SK-N-SH (cell line): ENCODE data around the gene HIPK4. TPM values are rescaled to one million over a fixed set of nuclear protein-coding genes. Genes with fewer than 3 reads are reported as not detected.
A peak's percentile ranks its signal among the peaks of the same experiment; 100 is the strongest.

Source experiments
- CTCF ChIA-PET: fragments of 300-600, 350-600 bp; formaldehyde crosslinking; extraction: SDS; loops from one replicate; lab custom pipeline; 2021; lab: Yijun Ruan, JAX
- POLR2A ChIA-PET: fragments of 350-600 bp; sonication (Branson Sonifier 250); formaldehyde crosslinking; extraction: SDS; loops from one replicate; lab custom pipeline; 2020; ENCODE audit warnings: antibody characterized with exemption, inconsistent platforms; lab: Yijun Ruan, JAX
- DNase-seq: peaks from one replicate; pipeline ENCODE4 v3.0.0; 2012
- H2AFZ ChIP-seq: fragments of 200-600 bp; sonication (generic); 2 replicates; pipeline ENCODE4 v1.8.1; 2016; ENCODE audit warnings: antibody characterized with exemption, mild to moderate bottlenecking, low read depth
- H3F3A ChIP-seq: fragments of 200-600 bp; sonication (generic); replicated peaks from 2 replicates; pipeline ENCODE3; 2016; ENCODE audit warnings: antibody characterized with exemption, mild to moderate bottlenecking; ENCODE audit not compliant: insufficient read depth
- H3K27ac ChIP-seq, 2 experiments: fragments of 200-500 bp in 1 of 2; fragments of 200-600 bp in 1 of 2; sonication (Bioruptor generic) in 1 of 2; sonication (generic), shearing (Covaris generic) in 1 of 2; 2 replicates each; pipeline versions ENCODE4 v1.5.1 to v1.6.1; 2014 to 2016; ENCODE audit warnings: low read depth in 2 of 2, inconsistent platforms in 1 of 2, low read length in 1 of 2, mild to moderate bottlenecking in 1 of 2, mixed read lengths in 1 of 2
- H3K27me3 ChIP-seq: fragments of 200-600 bp; sonication (generic), shearing (Covaris generic); 2 replicates; pipeline ENCODE4 v1.6.1; 2016; ENCODE audit warnings: mixed run types; ENCODE audit not compliant: insufficient read depth
- H3K36me3 ChIP-seq, 2 experiments: fragments of 200-500 bp in 1 of 2; fragments of 200-600 bp in 1 of 2; sonication (Bioruptor generic) in 1 of 2; sonication (generic) in 1 of 2; replicated peaks in 1 of 2; 2 replicates each; pipeline versions ENCODE3 to v1.5.1; 2014 to 2016; ENCODE audit warnings: low read length in 1 of 2, mild to moderate bottlenecking in 1 of 2; ENCODE audit not compliant: insufficient read depth in 2 of 2, control insufficient read depth in 1 of 2
- H3K4me1 ChIP-seq, 2 experiments: fragments of 200-500 bp in 1 of 2; fragments of 200-600 bp in 1 of 2; sonication (Bioruptor generic) in 1 of 2; sonication (generic), shearing (Covaris generic) in 1 of 2; 2 replicates each; pipeline versions ENCODE4 v1.5.1 to v1.6.1; 2014 to 2016; ENCODE audit warnings: low read depth in 1 of 2, low read length in 1 of 2, mixed run types in 1 of 2; ENCODE audit not compliant: insufficient read depth in 2 of 2, control insufficient read depth in 1 of 2
- H3K4me2 ChIP-seq: fragments of 200-600 bp; sonication (generic), shearing (Covaris generic); 2 replicates; pipeline ENCODE4 v1.6.1; 2017; ENCODE audit warnings: mixed run types
- H3K4me3 ChIP-seq, 2 experiments: fragments of 200-500 bp in 1 of 2; fragments of 200-600 bp in 1 of 2; sonication (Bioruptor generic) in 1 of 2; sonication (generic), shearing (Covaris generic) in 1 of 2; 2 replicates each; pipeline versions ENCODE4 v1.5.1 to v1.8.1; 2014 to 2016; ENCODE audit warnings: low read depth in 2 of 2, inconsistent platforms in 1 of 2, low read length in 1 of 2, mild to moderate bottlenecking in 1 of 2, mixed read lengths in 1 of 2, moderate library complexity in 1 of 2
- H3K79me2 ChIP-seq: fragments of 200-600 bp; sonication (generic); 2 replicates; pipeline ENCODE4 v1.8.1; 2017; ENCODE audit warnings: mild to moderate bottlenecking; ENCODE audit not compliant: insufficient read depth
- H3K9ac ChIP-seq: fragments of 200-600 bp; sonication (generic); 2 replicates; pipeline ENCODE4 v1.6.1; 2017; ENCODE audit warnings: mixed run types
- H3K9me2 ChIP-seq: fragments of 200-600 bp; sonication (generic); 2 replicates; pipeline ENCODE4 v1.6.1; 2017; ENCODE audit warnings: mixed run types
- H3K9me3 ChIP-seq: fragments of 200-600 bp; sonication (generic); 2 replicates; pipeline ENCODE4 v1.6.1; 2017; ENCODE audit warnings: mixed run types, mild to moderate bottlenecking, moderate library complexity
- H4K20me1 ChIP-seq: fragments of 200-600 bp; sonication (generic); 2 replicates; pipeline ENCODE4 v1.6.1; 2017; ENCODE audit warnings: mild to moderate bottlenecking, mixed run types; ENCODE audit not compliant: insufficient read depth
- CTCF ChIP-seq: fragments of 200-600 bp; sonication (generic); IDR thresholded peaks from 2 replicates; pipeline ENCODE4 v1.6.1; 2017; ENCODE audit warnings: antibody characterized with exemption, mild to moderate bottlenecking, moderate library complexity
- GABPA ChIP-seq: IDR thresholded peaks from 2 replicates; pipeline ENCODE4 v1.4.0; 2012; ENCODE audit warnings: low read depth, mild to moderate bottlenecking
- GATA2 ChIP-seq: sonication (generic); formaldehyde crosslinking; IDR thresholded peaks from 2 replicates; pipeline ENCODE4 v1.5.0; 2020; ENCODE audit warnings: mild to moderate bottlenecking, missing genetic modification reagents
- MAX ChIP-seq: IDR thresholded peaks from 2 replicates; pipeline ENCODE4 v1.4.0; 2012; ENCODE audit warnings: low read depth
- PBX3 ChIP-seq: IDR thresholded peaks from 2 replicates; pipeline ENCODE4; 2012
- POLR2AphosphoS5 ChIP-seq: IDR thresholded peaks from 2 replicates; pipeline ENCODE4 v1.6.1; 2012; ENCODE audit warnings: low read depth, low read length
- RAD21 ChIP-seq: IDR thresholded peaks from 2 replicates; pipeline ENCODE4 v1.6.1; 2012; ENCODE audit warnings: mild to moderate bottlenecking, low read length
- RCOR1 ChIP-seq: fragments of 150-350 bp; IDR thresholded peaks from 2 replicates; pipeline ENCODE4 v1.6.1; 2017; ENCODE audit warnings: antibody characterized with exemption, low read length
- SMC3 ChIP-seq: IDR thresholded peaks from 2 replicates; pipeline ENCODE4 v1.6.1; 2012; ENCODE audit warnings: low read depth, low read length, improper control_type of control experiment
- TCF12 ChIP-seq: IDR thresholded peaks from 2 replicates; pipeline ENCODE4 v1.4.0; 2012
- USF1 ChIP-seq: IDR thresholded peaks from 2 replicates; pipeline ENCODE4 v1.4.0; 2012; ENCODE audit warnings: low read depth, borderline replicate concordance
- USF2 ChIP-seq: fragments of 150-350 bp; IDR thresholded peaks from 2 replicates; pipeline ENCODE4 v1.6.1; 2017; ENCODE audit warnings: antibody characterized with exemption, low read length, low read depth, borderline replicate concordance
- ZBTB33 ChIP-seq: IDR thresholded peaks from 2 replicates; pipeline ENCODE4 v1.4.0; 2012; ENCODE audit warnings: low read depth, borderline replicate concordance
- WGBS: methylation state at CpG from one replicate; pipeline ENCODE4 v1.1.6; 2017; ENCODE audit warnings: low lambda C conversion rate; 5-methylcytosine and 5-hydroxymethylcytosine counted together
- polyA plus RNA-seq, 3 experiments: library from polyadenylated mRNA; depleted of rRNA; stranded (reverse); fragments of >200 nt; gene quantifications; 2 replicates each; pipeline ENCODE4 v1.2.3, GENCODE V29; 2012

Gene HIPK4
- polyA plus RNA-seq, 1 of the 3 experiments (the other 2 are of a cell fraction): 0.23 TPM

GRCh38 chr19:40407714-40408597 lies 18.0 kb upstream of the HIPK4 start:
- Histone ChIP-seq H2AFZ (no peak overlapping the region), H3K9me2 (no peaks in the 10 kb centered on the region), H3F3A (peaks cover 3% of the 10 kb centered on the region), H3K27ac (no peak overlapping the region), H3K79me2 (no peaks in the 10 kb centered on the region), H4K20me1 (no peaks in the 10 kb centered on the region), H3K27me3 (no peaks in the 10 kb centered on the region), H3K36me3 (no peaks in the 10 kb centered on the region), H3K9me3 (no peaks in the 10 kb centered on the region), H3K4me1 (no peaks in the 10 kb centered on the region; a peak in 1 of 4 replicates), H3K9ac (no peak overlapping the region), H3K4me3 (no peak overlapping the region), H3K4me2 (no peak overlapping the region)
- no peak for TF ChIP-seq SMC3
- no peak for DNase-seq
- ChIA-PET POLR2A (no interaction called here), CTCF (interaction anchor here (1.8 to 3.0 kb wide), 2 partner anchors 12 to 103 kb away, joined by 4 to 27 read pairs; no protein-coding TSS in a partner anchor)
- 70% methylated on average over 22 of the region's 22 CpGs for WGBS

- H3K9me2 ChIP-seq: no peaks in the 10 kb centered on the region
- TF ChIP-seq GATA2 (CRISPR knock-in tag) (no peak), GABPA (no peak), CTCF (no peak; the same call in 1 of the 2 replicates), RCOR1 (peak; percentile 82), TCF12 (no peak), USF2 (no peak), ZBTB33 (no peak), PBX3 (no peak), MAX (0 out of 2 replicates have a peak, but pooled peaks have one; percentile 35), USF1 (no peak), RAD21 (no peak), POLR2AphosphoS5 (peak; percentile 42; the same call in 1 of the 2 replicates)
- H4K20me1 ChIP-seq: no peaks in the 10 kb centered on the region
- H3K9ac ChIP-seq: peak overlapping the region; percentile 75
- H3K4me2 ChIP-seq: peak overlapping the region; percentile 96
- CTCF ChIA-PET: interaction anchor here (0.6 to 2.4 kb wide), 10 partner anchors 13 to 195 kb away, joined by 3 to 16 read pairs (median 4); partner anchors contain the start of genes SERTAD1 and SERTAD3
- WGBS: 2% methylated on average over 37 of the region's 41 CpGs
- peak overlapping the region; percentile 55 to 80 for H3K4me3 ChIP-seq
- DNase-seq: peak; percentile 98
- H3K36me3 ChIP-seq: no peaks in the 10 kb centered on the region
- H3K27me3 ChIP-seq: no peaks in the 10 kb centered on the region
- no peaks in the 10 kb centered on the region for H3K9me3 ChIP-seq
- POLR2A ChIA-PET: interaction anchor here (0.7 to 1.8 kb wide), 3 partner anchors 11 to 55 kb away, joined by 3 to 6 read pairs (median 4); partner anchors contain the start of genes C19orf47 and PLD3
- H3K4me1 ChIP-seq: no peaks in the 10 kb centered on the region; a peak in 1 of 4 replicates
- peak overlapping the region; percentile 58 to 78; a peak in 3 of 4 replicates for H3K27ac ChIP-seq
- H3F3A ChIP-seq: peaks cover 3% of the 10 kb centered on the region
- peak overlapping the region; percentile 99 for H2AFZ ChIP-seq
- no peaks in the 10 kb centered on the region for H3K79me2 ChIP-seq
These were observed 13.4 kb upstream of the HIPK4 start for GRCh38 chr19:40403262-40403984.
